Eye (tissue), 1 donor: ENCODE measurements around the gene TESK2.
"Not testable (repeated sequence)": the region's sequence is repeated elsewhere in the genome, so short reads cannot be mapped to it uniquely, and the experiment has no call there.

Experiments
- DNase-seq: peaks from one replicate; pipeline ENCODE4 v3.0.0-alpha.2; 2015

The TESK2 gene

GRCh38 chr1:45510036-45510971, 19.3 kb upstream of the TESK2 start:
- no peak for DNase-seq

GRCh38 chr1:45508295-45509151, 17.6 kb upstream of the TESK2 start:
- no peak for DNase-seq

GRCh38 chr1:45507893-45508292, 16.9 kb upstream of the TESK2 start:
- no peak for DNase-seq

- DNase-seq = no peak
Observed at GRCh38 chr1:45507195-45507594, 16.2 kb upstream of the TESK2 start.

- no peak for DNase-seq
Observed at GRCh38 chr1:45503462-45504360, 12.7 kb upstream of the TESK2 start.

GRCh38 chr1:45501505-45501859, 10.5 kb upstream of the TESK2 start:
- DNase-seq = no peak

- DNase-seq = no peak
Observed at GRCh38 chr1:45499415-45499769, 8.4 kb upstream of the TESK2 start.

GRCh38 chr1:45498279-45498678, 7.3 kb upstream of the TESK2 start:
- DNase-seq = no peak

GRCh38 chr1:45493116-45493697, 2.2 kb upstream of the TESK2 start:
- peak; percentile 84 for DNase-seq

- no peak for DNase-seq
Observed at GRCh38 chr1:45492691-45493090, 1.7 kb upstream of the TESK2 start.

- DNase-seq = no peak
Observed at GRCh38 chr1:45491487-45492260, 711 bp upstream of the TESK2 start.

- DNase-seq = peak; percentile 67
Observed at GRCh38 chr1:45490121-45490625, 790 bp downstream of the TESK2 start.

GRCh38 chr1:45489379-45489778, 1.6 kb downstream of the TESK2 start:
- not testable (repeated sequence) for DNase-seq

- DNase-seq = no peak
Observed at GRCh38 chr1:45488666-45489377, 2.1 kb downstream of the TESK2 start.

- no peak for DNase-seq
Observed at GRCh38 chr1:45485949-45486348, 5.0 kb downstream of the TESK2 start.

GRCh38 chr1:45479039-45479748, 11.8 kb downstream of the TESK2 start:
- DNase-seq = no peak

- DNase-seq = no peak
Observed at GRCh38 chr1:45478121-45478814, 12.7 kb downstream of the TESK2 start.

- no peak for DNase-seq
Observed at GRCh38 chr1:45477646-45478045, 13.3 kb downstream of the TESK2 start.

- not testable (repeated sequence) for DNase-seq
Observed at GRCh38 chr1:45474194-45474593, 16.8 kb downstream of the TESK2 start.
